Activated CD8-positive, alpha-beta T cell treated with anti-CD3 and anti-CD28 coated beads for 36 hours (primary cell): Measurements from ENCODE around the gene FUT1. TPM values are rescaled to one million over a fixed set of nuclear protein-coding genes. Genes with fewer than 3 reads are reported as not detected.

Source experiments
- ATAC-seq: fragments of 200-7000 bp; cut with Tn5 transposase; one replicate; pipeline ENCODE4 v1.10.0; 2021; ENCODE audit warnings: mild to moderate bottlenecking, moderate library complexity
- CTCF ChIA-PET: fragments of 350-600 bp; sonication (Branson Sonifier 250); formaldehyde crosslinking; loops from one replicate; lab custom pipeline; 2021; ENCODE audit warnings: antibody characterized with exemption; lab: Charles Lee
- POLR2A ChIA-PET: fragments of 350-600 bp; sonication (Branson Sonifier 250); formaldehyde crosslinking; loops from one replicate; lab custom pipeline; 2021; ENCODE audit warnings: antibody characterized with exemption; lab: Charles Lee
- DNase-seq: peaks from one replicate; pipeline ENCODE4 v3.0.0-alpha.2; 2020
- H3K27ac Mint-ChIP-seq: one replicate; pipeline ENCODE4 v1.8.0; 2021; ENCODE audit warnings: mild to moderate bottlenecking, mixed read lengths
- H3K27me3 Mint-ChIP-seq: one replicate; pipeline ENCODE4 v1.8.0; 2021; ENCODE audit warnings: mixed read lengths
- H3K36me3 Mint-ChIP-seq: one replicate; pipeline ENCODE4 v1.8.0; 2021; ENCODE audit warnings: low read depth, mixed read lengths
- H3K4me1 Mint-ChIP-seq: one replicate; pipeline ENCODE4 v1.8.0; 2021; ENCODE audit warnings: low read depth, mixed read lengths
- H3K4me3 Mint-ChIP-seq: one replicate; pipeline ENCODE4 v1.8.0; 2021; ENCODE audit warnings: mild to moderate bottlenecking, moderate library complexity, mixed read lengths
- H3K9me3 Mint-ChIP-seq: one replicate; pipeline ENCODE4 v1.8.0; 2021; ENCODE audit warnings: mixed read lengths
- intact Hi-C: fragments of 100-400 bp; cut with micrococcal nuclease; formaldehyde crosslinking; loops from one replicate; pipeline ENCODE4 v1.10.0; 2022
- total RNA-seq, 2 experiments: library from RNA; stranded (reverse); gene quantifications; one replicate each; pipeline ENCODE4 v1.2.3, GENCODE V29; 2021
- TF ChIP-seq, protein P1 (sequence below): fragments of 200-600 bp; IDR thresholded peaks from one replicate; pipeline ENCODE4 v1.8.0; 2022; ENCODE audit warnings: antibody characterized with exemption, mild to moderate bottlenecking

The FUT1 gene
- total RNA-seq, 2 experiments from 2014 or later, result 0.09 to 0.11 TPM

DNA sequence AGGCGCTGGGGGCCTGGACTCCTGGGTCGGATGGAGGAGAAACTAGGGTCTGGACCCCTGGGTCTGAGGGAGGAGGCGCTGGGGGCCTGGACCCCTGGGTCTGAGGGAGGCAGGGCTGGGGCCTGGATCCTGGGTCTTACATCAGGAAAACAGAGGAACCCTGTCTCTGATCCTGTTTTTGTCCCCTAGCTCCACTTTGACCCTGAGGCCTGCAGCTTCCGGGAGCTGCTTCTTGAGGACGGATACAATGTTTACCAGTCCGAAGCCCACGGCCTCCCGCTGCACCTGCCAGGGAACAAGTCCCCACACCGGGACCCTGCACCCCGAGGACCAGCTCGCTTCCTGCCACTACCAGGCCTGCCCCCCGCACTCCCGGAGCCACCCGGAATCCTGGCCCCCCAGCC, 5.3 kb upstream of the FUT1 start:
- TF ChIP-seq, protein P1, sequence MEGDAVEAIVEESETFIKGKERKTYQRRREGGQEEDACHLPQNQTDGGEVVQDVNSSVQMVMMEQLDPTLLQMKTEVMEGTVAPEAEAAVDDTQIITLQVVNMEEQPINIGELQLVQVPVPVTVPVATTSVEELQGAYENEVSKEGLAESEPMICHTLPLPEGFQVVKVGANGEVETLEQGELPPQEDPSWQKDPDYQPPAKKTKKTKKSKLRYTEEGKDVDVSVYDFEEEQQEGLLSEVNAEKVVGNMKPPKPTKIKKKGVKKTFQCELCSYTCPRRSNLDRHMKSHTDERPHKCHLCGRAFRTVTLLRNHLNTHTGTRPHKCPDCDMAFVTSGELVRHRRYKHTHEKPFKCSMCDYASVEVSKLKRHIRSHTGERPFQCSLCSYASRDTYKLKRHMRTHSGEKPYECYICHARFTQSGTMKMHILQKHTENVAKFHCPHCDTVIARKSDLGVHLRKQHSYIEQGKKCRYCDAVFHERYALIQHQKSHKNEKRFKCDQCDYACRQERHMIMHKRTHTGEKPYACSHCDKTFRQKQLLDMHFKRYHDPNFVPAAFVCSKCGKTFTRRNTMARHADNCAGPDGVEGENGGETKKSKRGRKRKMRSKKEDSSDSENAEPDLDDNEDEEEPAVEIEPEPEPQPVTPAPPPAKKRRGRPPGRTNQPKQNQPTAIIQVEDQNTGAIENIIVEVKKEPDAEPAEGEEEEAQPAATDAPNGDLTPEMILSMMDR, result no peak
- no peak for DNase-seq
- no peaks in the 10 kb centered on the region for H3K36me3 Mint-ChIP-seq
- no peak overlapping the region for H3K4me3 Mint-ChIP-seq
- no peaks in the 10 kb centered on the region for H3K9me3 Mint-ChIP-seq
- H3K27me3 Mint-ChIP-seq, result peaks cover 23% of the 10 kb centered on the region
- ChIA-PET CTCF (interaction anchor here (1.0 to 1.8 kb wide), 2 partner anchors 19 to 38 kb away, joined by 3 to 5 read pairs; no protein-coding TSS in a partner anchor), POLR2A (no interaction called here)
- no peak for ATAC-seq
- no peak overlapping the region for H3K27ac Mint-ChIP-seq
- peaks cover 11% of the 10 kb centered on the region for H3K4me1 Mint-ChIP-seq
- intact Hi-C loops, result no loop called here

DNA sequence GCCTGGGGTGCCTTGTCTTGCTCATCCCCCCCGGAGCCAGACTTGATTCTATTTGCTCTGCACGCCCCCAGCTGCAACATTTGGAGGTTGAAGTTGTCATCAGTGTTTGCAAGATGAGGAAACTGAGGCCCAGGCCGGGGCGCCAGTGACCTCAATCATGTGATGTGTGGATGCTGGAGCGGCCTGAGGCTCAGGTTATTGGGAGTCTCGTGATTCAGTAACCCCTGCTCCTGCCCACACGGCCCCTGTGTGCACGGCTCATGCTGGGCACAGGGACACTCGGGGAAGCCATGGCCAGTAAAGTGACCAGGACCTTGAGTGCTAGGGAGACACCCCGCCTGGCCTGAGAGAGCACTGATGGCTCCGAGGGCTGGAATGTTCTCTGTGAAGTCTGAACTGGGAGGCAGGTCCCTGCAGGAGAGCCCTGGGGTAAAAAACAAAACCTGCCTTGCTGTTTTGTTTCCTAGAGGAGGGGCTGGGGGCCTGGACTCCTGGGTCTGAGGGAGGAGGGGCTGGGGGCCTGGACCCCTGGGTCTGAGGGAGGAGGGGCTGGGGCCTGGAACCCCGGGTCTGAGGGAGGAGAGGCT, 4.7 kb upstream of the FUT1 start:
- DNase-seq (no peak), ATAC-seq (no peak)
- Mint-ChIP-seq H3K9me3 (no peaks in the 10 kb centered on the region), H3K27me3 (peaks cover 24% of the 10 kb centered on the region), H3K4me1 (peaks cover 12% of the 10 kb centered on the region), H3K27ac (no peak overlapping the region), H3K4me3 (no peak overlapping the region), H3K36me3 (no peaks in the 10 kb centered on the region)
- ChIA-PET POLR2A (no interaction called here), CTCF (interaction anchor here (1.0 kb wide), 1 partner anchor 19 kb away, joined by 3 read pairs; no protein-coding TSS in a partner anchor)
- intact Hi-C loops, result no loop called here
- TF ChIP-seq, protein P1, result no peak

- intact Hi-C loops, result no loop called here
- Mint-ChIP-seq H3K27ac (no peak overlapping the region), H3K9me3 (no peaks in the 10 kb centered on the region), H3K4me3 (no peak overlapping the region), H3K36me3 (no peaks in the 10 kb centered on the region), H3K4me1 (peaks cover 14% of the 10 kb centered on the region), H3K27me3 (peaks cover 26% of the 10 kb centered on the region)
- ATAC-seq, result no peak
- DNase-seq, result no peak
- TF ChIP-seq, protein P1, result no peak
- POLR2A ChIA-PET, result no interaction called here
- CTCF ChIA-PET, result no interaction called here
Observed at GRCh38 chr19:48756686-48757085, 4.2 kb upstream of the FUT1 start.

DNA sequence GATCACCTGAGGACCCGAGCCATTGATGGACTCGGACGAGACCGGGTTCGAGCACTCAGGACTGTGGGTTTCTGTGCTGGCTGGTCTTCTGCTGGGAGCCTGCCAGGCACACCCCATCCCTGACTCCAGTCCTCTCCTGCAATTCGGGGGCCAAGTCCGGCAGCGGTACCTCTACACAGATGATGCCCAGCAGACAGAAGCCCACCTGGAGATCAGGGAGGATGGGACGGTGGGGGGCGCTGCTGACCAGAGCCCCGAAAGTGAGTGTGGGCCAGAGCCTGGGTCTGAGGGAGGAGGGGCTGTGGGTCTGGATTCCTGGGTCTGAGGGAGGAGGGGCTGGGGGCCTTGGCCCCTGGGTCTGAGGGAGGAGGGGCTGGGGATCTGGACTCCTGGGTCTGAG, 3.8 kb upstream of the FUT1 start:
- ChIA-PET CTCF (no interaction called here), POLR2A (no interaction called here)
- TF ChIP-seq, protein P1, result no peak
- H3K27ac Mint-ChIP-seq, result no peak overlapping the region
- intact Hi-C loops, result no loop called here
- DNase-seq (no peak), ATAC-seq (no peak)
- H3K4me3 Mint-ChIP-seq, result no peak overlapping the region
- H3K4me1 Mint-ChIP-seq, result peaks cover 14% of the 10 kb centered on the region
- H3K36me3 Mint-ChIP-seq, result no peaks in the 10 kb centered on the region
- no peaks in the 10 kb centered on the region for H3K9me3 Mint-ChIP-seq
- peaks cover 24% of the 10 kb centered on the region for H3K27me3 Mint-ChIP-seq

DNA sequence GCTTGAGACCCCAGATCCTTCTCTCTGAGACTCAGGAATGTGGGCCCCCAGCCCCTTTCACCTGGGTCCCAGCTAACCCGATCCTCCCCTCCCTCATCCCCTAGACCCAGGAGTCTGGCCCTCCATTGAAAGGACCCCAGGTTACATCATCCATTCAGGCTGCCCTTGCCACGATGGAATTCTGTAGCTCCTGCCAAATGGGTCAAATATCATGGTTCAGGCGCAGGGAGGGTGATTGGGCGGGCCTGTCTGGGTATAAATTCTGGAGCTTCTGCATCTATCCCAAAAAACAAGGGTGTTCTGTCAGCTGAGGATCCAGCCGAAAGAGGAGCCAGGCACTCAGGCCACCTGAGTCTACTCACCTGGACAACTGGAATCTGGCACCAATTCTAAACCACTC, 3.3 kb upstream of the FUT1 start:
- TF ChIP-seq, protein P1, result no peak
- H3K4me1 Mint-ChIP-seq, result peaks cover 14% of the 10 kb centered on the region

More for the DNA sequence above, 3.3 kb upstream of the FUT1 start:
- ChIA-PET POLR2A (no interaction called here), CTCF (no interaction called here)
- Mint-ChIP-seq H3K4me3 (no peak overlapping the region), H3K27ac (no peak overlapping the region), H3K27me3 (peaks cover 28% of the 10 kb centered on the region), H3K36me3 (no peaks in the 10 kb centered on the region), H3K9me3 (no peaks in the 10 kb centered on the region)
- DNase-seq, result no peak
- ATAC-seq, result no peak
- intact Hi-C loops, result no loop called here
